ENCODE data around the gene EFCAB13. TPM values are rescaled to one million over a fixed set of nuclear protein-coding genes. Genes with fewer than 3 reads are reported as not detected.

Gene EFCAB13
- total RNA-seq, 1 donor from 2014 or later, result 6.7 TPM

DNA sequence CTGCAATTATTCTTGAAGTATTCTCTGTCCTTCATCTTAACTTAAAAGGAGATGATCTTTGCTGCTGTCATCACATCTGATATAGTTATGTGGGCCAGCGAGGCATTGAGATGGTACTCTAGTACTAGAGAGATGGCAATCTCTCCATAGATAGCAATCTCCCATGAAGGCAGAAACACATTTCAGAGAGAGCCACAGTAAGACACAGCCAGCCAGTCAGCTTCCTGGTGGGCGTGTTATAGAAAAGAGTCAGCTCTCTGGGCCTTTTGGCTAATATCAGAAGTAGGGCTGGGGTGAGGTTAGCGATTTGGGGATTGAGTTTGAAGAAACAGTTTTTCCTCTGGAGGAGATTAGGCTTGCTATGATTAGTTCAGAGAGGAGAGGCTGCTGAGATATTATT, 22.6 kb upstream of the EFCAB13 start:
- TF ChIP-seq, protein P1, sequence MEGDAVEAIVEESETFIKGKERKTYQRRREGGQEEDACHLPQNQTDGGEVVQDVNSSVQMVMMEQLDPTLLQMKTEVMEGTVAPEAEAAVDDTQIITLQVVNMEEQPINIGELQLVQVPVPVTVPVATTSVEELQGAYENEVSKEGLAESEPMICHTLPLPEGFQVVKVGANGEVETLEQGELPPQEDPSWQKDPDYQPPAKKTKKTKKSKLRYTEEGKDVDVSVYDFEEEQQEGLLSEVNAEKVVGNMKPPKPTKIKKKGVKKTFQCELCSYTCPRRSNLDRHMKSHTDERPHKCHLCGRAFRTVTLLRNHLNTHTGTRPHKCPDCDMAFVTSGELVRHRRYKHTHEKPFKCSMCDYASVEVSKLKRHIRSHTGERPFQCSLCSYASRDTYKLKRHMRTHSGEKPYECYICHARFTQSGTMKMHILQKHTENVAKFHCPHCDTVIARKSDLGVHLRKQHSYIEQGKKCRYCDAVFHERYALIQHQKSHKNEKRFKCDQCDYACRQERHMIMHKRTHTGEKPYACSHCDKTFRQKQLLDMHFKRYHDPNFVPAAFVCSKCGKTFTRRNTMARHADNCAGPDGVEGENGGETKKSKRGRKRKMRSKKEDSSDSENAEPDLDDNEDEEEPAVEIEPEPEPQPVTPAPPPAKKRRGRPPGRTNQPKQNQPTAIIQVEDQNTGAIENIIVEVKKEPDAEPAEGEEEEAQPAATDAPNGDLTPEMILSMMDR (IDR thresholded peaks at IDR 0.05; ENCODE audit: insufficient read depth, low read length, poor library complexity, severe bottlenecking), result no peak
- peaks cover 5% of the 10 kb centered on the region for H3K36me3 ChIP-seq (ENCODE audit: control insufficient read depth, insufficient read depth, low read length)
- no peak for DNase-seq (ENCODE audit: low read depth)
- no peaks in the 10 kb centered on the region for H3K27me3 ChIP-seq (ENCODE audit: control insufficient read depth, insufficient read depth, low read length)
- H3K4me3 ChIP-seq (ENCODE audit: low read depth, low read length), result no peak overlapping the region

DNA sequence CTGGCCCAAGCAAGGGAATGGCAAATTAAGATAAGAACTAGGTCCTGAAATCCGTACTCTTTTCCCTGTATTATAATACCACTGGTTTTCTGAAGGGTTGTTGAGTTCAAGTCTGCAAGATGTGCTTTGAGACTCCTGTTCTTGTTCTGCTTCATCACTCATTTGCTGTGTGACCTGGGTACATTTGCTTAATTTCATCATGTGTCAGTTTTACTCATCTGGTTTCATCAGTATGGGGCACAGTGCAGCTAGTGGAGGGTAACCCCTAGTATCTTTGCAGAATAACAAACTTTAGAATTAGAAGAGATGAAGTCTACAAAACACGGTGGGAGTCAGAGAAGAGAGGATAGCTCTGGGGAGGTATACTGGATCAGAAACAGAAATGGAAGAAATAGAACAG, 21.9 kb upstream of the EFCAB13 start:
- H3K4me3 ChIP-seq (ENCODE audit: low read depth, low read length), result no peak overlapping the region
- DNase-seq (ENCODE audit: low read depth), result no peak
- H3K36me3 ChIP-seq (ENCODE audit: control insufficient read depth, insufficient read depth, low read length), result peaks cover 5% of the 10 kb centered on the region
- no peaks in the 10 kb centered on the region for H3K27me3 ChIP-seq (ENCODE audit: control insufficient read depth, insufficient read depth, low read length)
- TF ChIP-seq, protein P1 (IDR thresholded peaks at IDR 0.05; ENCODE audit: insufficient read depth, low read length, poor library complexity, severe bottlenecking), result no peak

GRCh38 chr17:47304186-47304585, 19.6 kb upstream of the EFCAB13 start:
- Histone ChIP-seq H3K4me3 (ENCODE audit: low read depth, low read length) (no peak overlapping the region), H3K36me3 (ENCODE audit: control insufficient read depth, insufficient read depth, low read length) (peaks cover 6% of the 10 kb centered on the region), H3K27me3 (ENCODE audit: control insufficient read depth, insufficient read depth, low read length) (no peaks in the 10 kb centered on the region)
- TF ChIP-seq, protein P1 (IDR thresholded peaks at IDR 0.05; ENCODE audit: insufficient read depth, low read length, poor library complexity, severe bottlenecking), result no peak
- no peak for DNase-seq (ENCODE audit: low read depth)

DNA sequence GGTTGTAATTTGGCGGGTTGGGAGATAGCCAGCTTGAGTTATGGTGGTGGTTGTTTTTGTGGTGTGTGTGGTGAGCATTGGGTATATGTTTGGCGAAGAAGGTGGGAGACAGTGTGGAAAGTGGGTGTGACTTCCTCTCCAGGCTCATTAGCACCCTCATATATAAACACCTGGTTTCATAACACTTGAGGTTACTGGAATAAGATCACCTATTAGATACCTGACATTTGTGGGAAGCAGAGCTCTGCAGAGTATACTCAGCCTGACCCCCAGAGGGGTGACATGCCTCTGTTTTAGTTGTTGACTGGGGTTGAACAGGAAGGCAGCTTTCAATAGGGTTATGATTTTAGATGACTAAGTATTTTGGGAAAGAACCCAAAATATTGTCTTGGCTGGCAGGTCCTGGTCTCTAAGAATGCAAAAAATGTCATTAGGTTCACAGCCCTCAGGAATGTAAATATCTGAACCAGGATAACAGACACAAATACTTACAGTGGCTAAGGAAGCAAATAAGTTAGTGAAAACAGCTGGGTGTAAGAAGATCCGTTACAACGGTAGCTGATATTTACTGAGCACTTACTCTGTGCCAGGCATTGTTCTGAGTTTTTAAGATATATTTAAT, 18.3 kb upstream of the EFCAB13 start:
- H3K36me3 ChIP-seq (ENCODE audit: control insufficient read depth, insufficient read depth, low read length), result peaks cover 5% of the 10 kb centered on the region
- TF ChIP-seq, protein P1 (IDR thresholded peaks at IDR 0.05; ENCODE audit: insufficient read depth, low read length, poor library complexity, severe bottlenecking), result no peak
- peak; percentile 90 for DNase-seq (ENCODE audit: low read depth)
- no peak overlapping the region for H3K4me3 ChIP-seq (ENCODE audit: low read depth, low read length)
- no peaks in the 10 kb centered on the region for H3K27me3 ChIP-seq (ENCODE audit: control insufficient read depth, insufficient read depth, low read length)

DNA sequence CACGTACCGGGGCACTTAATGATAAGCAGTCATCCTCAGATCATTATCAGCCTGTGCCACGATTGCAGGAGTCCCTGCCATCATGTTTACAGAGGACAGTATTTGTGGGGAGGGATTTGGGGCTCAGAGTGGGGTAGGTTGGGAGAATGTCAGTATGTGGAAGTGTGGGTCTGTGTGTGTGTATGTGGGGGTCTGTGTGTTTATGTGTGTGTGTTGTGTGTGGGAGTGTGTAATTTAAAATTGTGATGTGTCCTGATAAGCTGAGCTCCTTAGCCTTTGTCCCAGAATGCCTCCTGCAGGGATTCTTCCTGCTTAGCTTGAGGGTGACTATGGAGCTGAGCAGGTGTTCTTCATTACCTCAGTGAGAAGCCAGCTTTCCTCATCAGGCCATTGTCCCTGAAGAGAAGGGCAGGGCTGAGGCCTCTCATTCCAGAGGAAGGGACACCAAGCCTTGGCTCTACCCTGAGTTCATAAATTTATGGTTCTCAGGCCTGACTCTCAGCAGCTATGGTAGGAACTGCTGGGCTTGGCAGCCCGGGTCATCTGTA, 13.5 kb upstream of the EFCAB13 start:
- peaks cover 7% of the 10 kb centered on the region for H3K36me3 ChIP-seq (ENCODE audit: control insufficient read depth, insufficient read depth, low read length)
- TF ChIP-seq, protein P1 (IDR thresholded peaks at IDR 0.05; ENCODE audit: insufficient read depth, low read length, poor library complexity, severe bottlenecking), result no peak
- H3K4me3 ChIP-seq (ENCODE audit: low read depth, low read length), result no peak overlapping the region
- no peaks in the 10 kb centered on the region for H3K27me3 ChIP-seq (ENCODE audit: control insufficient read depth, insufficient read depth, low read length)
- DNase-seq (ENCODE audit: low read depth), result no peak

GRCh38 chr17:47311420-47311819, 12.3 kb upstream of the EFCAB13 start:
- TF ChIP-seq, protein P1 (IDR thresholded peaks at IDR 0.05; ENCODE audit: insufficient read depth, low read length, poor library complexity, severe bottlenecking), result no peak
- no peak overlapping the region for H3K4me3 ChIP-seq (ENCODE audit: low read depth, low read length)
- peaks cover 7% of the 10 kb centered on the region for H3K36me3 ChIP-seq (ENCODE audit: control insufficient read depth, insufficient read depth, low read length)
- no peaks in the 10 kb centered on the region for H3K27me3 ChIP-seq (ENCODE audit: control insufficient read depth, insufficient read depth, low read length)
- no peak for DNase-seq (ENCODE audit: low read depth)
